ENCODE results near the gene ADTRP. TPM values are rescaled to one million over a fixed set of nuclear protein-coding genes. Genes with fewer than 3 reads are reported as not detected.

The ADTRP gene
- polyA plus RNA-seq, 3 donors from 2014 or later = not detected

- Mint-ChIP-seq H3K4me1 (no peaks in the 10 kb centered on the region), H3K27me3 (ENCODE audit: low read depth in 3 of 3) (peaks cover 3 to 12% (median 4%) of the 10 kb centered on the region in 3 donors), H3K27ac (peak overlapping the region in 1 of 6 donors; percentile 12), H3K4me3 (no peak overlapping the region), H3K9me3 (no peaks in the 10 kb centered on the region), H3K36me3 (no peaks in the 10 kb centered on the region)
- DNase-seq = no peak
Measured at GRCh38 chr6:11665604-11666326, 112.8 kb downstream of the ADTRP start.

Other genes with a start within 250 kb of the ADTRP start
- gene TMEM170B, start 241.1 kb downstream of the ADTRP start, polyA plus RNA-seq = under 1 TPM; 0.17 to 0.59 (median 0.36) TPM
- 1 to 10 TPM in 2 of 3 donors, not detected in 1; 1.9 to 5.5 TPM for gene HIVEP1, start 233.5 kb upstream of the ADTRP start, polyA plus RNA-seq